CMK (cell line): Measurements from ENCODE around the gene RELL1.
A peak's percentile ranks its signal among the peaks of the same experiment; 100 is the strongest.

Source experiments
- DNase-seq: peaks from one replicate; pipeline ENCODE4 v3.0.0-alpha.2; 2010; ENCODE audit warnings: low read depth

The RELL1 gene

GRCh38 chr4:37635155-37635554 lies 51.0 kb downstream of the RELL1 start:
- no peak for DNase-seq

GRCh38 chr4:37634180-37634579 lies 52.0 kb downstream of the RELL1 start:
- no peak for DNase-seq

- no peak for DNase-seq
Observed at GRCh38 chr4:37632836-37633235, 53.3 kb downstream of the RELL1 start.

- no peak for DNase-seq
Observed at GRCh38 chr4:37631551-37631950, 54.6 kb downstream of the RELL1 start.

- DNase-seq: no peak
Observed at GRCh38 chr4:37629713-37630112, 56.5 kb downstream of the RELL1 start.

- DNase-seq: no peak
Observed at GRCh38 chr4:37628977-37629609, 57.1 kb downstream of the RELL1 start.

GRCh38 chr4:37627263-37627662 lies 58.9 kb downstream of the RELL1 start:
- no peak for DNase-seq

- no peak for DNase-seq
Observed at GRCh38 chr4:37625499-37625898, 60.7 kb downstream of the RELL1 start.

GRCh38 chr4:37623940-37624339 lies 62.2 kb downstream of the RELL1 start:
- DNase-seq: no peak

- no peak for DNase-seq
Observed at GRCh38 chr4:37623125-37623524, 63.1 kb downstream of the RELL1 start.

- DNase-seq: no peak
Observed at GRCh38 chr4:37620176-37620575, 66.0 kb downstream of the RELL1 start.

- no peak for DNase-seq
Observed at GRCh38 chr4:37615720-37616063, 70.5 kb downstream of the RELL1 start.

- DNase-seq: no peak
Observed at GRCh38 chr4:37615059-37615719, 71.0 kb downstream of the RELL1 start.

GRCh38 chr4:37612811-37613210 lies 73.4 kb downstream of the RELL1 start:
- DNase-seq: no peak

GRCh38 chr4:37609626-37610025 lies 76.5 kb downstream of the RELL1 start:
- no peak for DNase-seq

GRCh38 chr4:37607018-37607417 lies 79.2 kb downstream of the RELL1 start:
- no peak for DNase-seq

GRCh38 chr4:37605843-37606565 lies 80.2 kb downstream of the RELL1 start:
- no peak for DNase-seq

GRCh38 chr4:37604461-37604860 lies 81.7 kb downstream of the RELL1 start:
- no peak for DNase-seq

GRCh38 chr4:37603711-37604110 lies 82.5 kb downstream of the RELL1 start:
- DNase-seq: no peak

GRCh38 chr4:37603070-37603468 lies 83.1 kb downstream of the RELL1 start:
- DNase-seq: peak; percentile 67

- DNase-seq: no peak
Observed at GRCh38 chr4:37602454-37603069, 83.6 kb downstream of the RELL1 start.

- no peak for DNase-seq
Observed at GRCh38 chr4:37601531-37601930, 84.6 kb downstream of the RELL1 start.
